SU-DHL-6 (cell line): ENCODE measurements around the gene LRP1B.

Source experiments
- CTCF ChIP-seq: fragments of 200-600 bp; sonication (generic); IDR thresholded peaks from one replicate; pipeline ENCODE4 v1.5.1; 2017; ENCODE audit warnings: antibody characterized with exemption, mild to moderate bottlenecking, low read length, moderate library complexity; ENCODE audit not compliant: insufficient read depth, poor library complexity, severe bottlenecking
- EZH2phosphoT487 ChIP-seq: fragments of 200-600 bp; sonication (generic), shearing (Covaris generic); conservative IDR thresholded peaks from 2 replicates; pipeline ENCODE4 v1.6.1; 2018; ENCODE audit warnings: mild to moderate bottlenecking, antibody characterized with exemption, low read length, moderate library complexity, mixed read lengths

GRCh38 chr2:140801311-140801710 lies 1329.5 kb downstream of the LRP1B start:
- no peak for TF ChIP-seq CTCF
- no peak for TF ChIP-seq EZH2phosphoT487
